ENCODE data around the gene NEK6. TPM values are rescaled to one million over a fixed set of nuclear protein-coding genes. Genes with fewer than 3 reads are reported as not detected.
A peak's percentile ranks its signal among the peaks of the same experiment; 100 is the strongest.

NEK6 gene
- total RNA-seq, 2 experiments from 2014 or later, result 0.89 to 1.7 TPM

GRCh38 chr9:124279531-124280175 is 21.9 kb downstream of the NEK6 start:
- no peak for TF ChIP-seq CTCF (IDR thresholded peaks at IDR 0.05)
- Mint-ChIP-seq H3K4me1 (ENCODE audit: low read depth) (no peaks in the 10 kb centered on the region), H3K36me3 (ENCODE audit: low read depth) (no peaks in the 10 kb centered on the region), H3K27ac (no peak overlapping the region), H3K9me3 (no peaks in the 10 kb centered on the region), H3K4me3 (no peak overlapping the region), H3K27me3 (no peaks in the 10 kb centered on the region)
- ATAC-seq (ENCODE audit: poor library complexity) (no peak), DNase-seq (no peak)
- Histone ChIP-seq H3K4me3 (ENCODE audit: low read length) (no peak overlapping the region), H3K27me3 (ENCODE audit: control insufficient read depth in 1 of 2, insufficient read depth in 2 of 2, low read length in 2 of 2) (no peaks in the 10 kb centered on the region), H3K4me1 (ENCODE audit: insufficient read depth, low read length) (peaks cover 5% of the 10 kb centered on the region), H3K36me3 (ENCODE audit: insufficient read depth, low read length) (no peaks in the 10 kb centered on the region), H3K27ac (ENCODE audit: low read depth in 1 of 2, low read length in 2 of 2) (no peak overlapping the region), H3K9me3 (ENCODE audit: control insufficient read depth in 1 of 2, insufficient read depth in 1 of 2, low read length in 2 of 2) (no peaks in the 10 kb centered on the region)
- ChIA-PET POLR2A (no interaction called here), CTCF (no interaction called here)
- intact Hi-C loops (cut with DNase I, micrococcal nuclease), result no loop called here

GRCh38 chr9:124280176-124280691 is 22.5 kb downstream of the NEK6 start:
- DNase-seq (no peak), ATAC-seq (ENCODE audit: poor library complexity) (no peak)
- ChIA-PET CTCF (no interaction called here), POLR2A (no interaction called here)
- Histone ChIP-seq H3K4me3 (ENCODE audit: low read length) (no peak overlapping the region), H3K9me3 (ENCODE audit: control insufficient read depth in 1 of 2, insufficient read depth in 1 of 2, low read length in 2 of 2) (no peaks in the 10 kb centered on the region), H3K36me3 (ENCODE audit: insufficient read depth, low read length) (no peaks in the 10 kb centered on the region), H3K4me1 (ENCODE audit: insufficient read depth, low read length) (peaks cover 9% of the 10 kb centered on the region), H3K27me3 (ENCODE audit: control insufficient read depth in 1 of 2, insufficient read depth in 2 of 2, low read length in 2 of 2) (no peaks in the 10 kb centered on the region), H3K27ac (ENCODE audit: low read depth in 1 of 2, low read length in 2 of 2) (no peak overlapping the region)
- Mint-ChIP-seq H3K27me3 (no peaks in the 10 kb centered on the region), H3K9me3 (no peaks in the 10 kb centered on the region), H3K36me3 (ENCODE audit: low read depth) (no peaks in the 10 kb centered on the region), H3K4me3 (no peak overlapping the region), H3K4me1 (ENCODE audit: low read depth) (no peaks in the 10 kb centered on the region), H3K27ac (no peak overlapping the region)
- no peak for TF ChIP-seq CTCF (IDR thresholded peaks at IDR 0.05)
- intact Hi-C loops (cut with DNase I, micrococcal nuclease), result no loop called here

- DNase-seq (peak in 2 of 14 experiments; percentile 48 to 58), ATAC-seq (ENCODE audit: poor library complexity) (no peak)
- H3K27me3 Mint-ChIP-seq, result no peaks in the 10 kb centered on the region
- peaks cover 10% of the 10 kb centered on the region for H3K4me1 Mint-ChIP-seq (ENCODE audit: low read depth)
- no peaks in the 10 kb centered on the region for H3K36me3 Mint-ChIP-seq (ENCODE audit: low read depth)
- Histone ChIP-seq H3K36me3 (ENCODE audit: insufficient read depth, low read length) (no peaks in the 10 kb centered on the region), H3K27ac (ENCODE audit: low read depth in 1 of 2, low read length in 2 of 2) (no peak overlapping the region), H3K4me1 (ENCODE audit: insufficient read depth, low read length) (peaks cover 25% of the 10 kb centered on the region), H3K4me3 (ENCODE audit: low read length) (no peak overlapping the region), H3K9me3 (ENCODE audit: control insufficient read depth in 1 of 2, insufficient read depth in 1 of 2, low read length in 2 of 2) (no peaks in the 10 kb centered on the region), H3K27me3 (ENCODE audit: control insufficient read depth in 1 of 2, insufficient read depth in 2 of 2, low read length in 2 of 2) (no peaks in the 10 kb centered on the region)
- intact Hi-C loops (cut with DNase I, micrococcal nuclease), result no loop called here
- ChIA-PET CTCF (no interaction called here), POLR2A (no interaction called here)
- no peaks in the 10 kb centered on the region for H3K9me3 Mint-ChIP-seq
- H3K4me3 Mint-ChIP-seq, result no peak overlapping the region
- H3K27ac Mint-ChIP-seq, result no peak overlapping the region
- no peak for TF ChIP-seq CTCF (IDR thresholded peaks at IDR 0.05)
These were observed 24.2 kb downstream of the NEK6 start for GRCh38 chr9:124281931-124282371.
